ENCODE measurements around the gene LDLRAD3.

LDLRAD3 gene

GRCh38 chr11:36213393-36213840, 269.6 kb downstream of the LDLRAD3 start:
- no peak for DNase-seq (ENCODE audit: low spot score in 2 of 2)
- Mint-ChIP-seq H3K9me3 (no peaks in the 10 kb centered on the region), H3K4me1 (no peaks in the 10 kb centered on the region), H3K27ac (no peak overlapping the region), H3K36me3 (no peaks in the 10 kb centered on the region), H3K4me3 (no peak overlapping the region)
- no peak for ATAC-seq

- Mint-ChIP-seq H3K4me3 (no peak overlapping the region), H3K36me3 (no peaks in the 10 kb centered on the region), H3K4me1 (no peaks in the 10 kb centered on the region), H3K9me3 (no peaks in the 10 kb centered on the region), H3K27ac (no peak overlapping the region)
- no peak for ATAC-seq
- DNase-seq (ENCODE audit: low spot score in 2 of 2): no peak
Observed at GRCh38 chr11:36214480-36214879, 270.6 kb downstream of the LDLRAD3 start.

- H3K4me3 Mint-ChIP-seq: no peak overlapping the region
- ATAC-seq: no peak
- no peak overlapping the region for H3K27ac Mint-ChIP-seq
- H3K9me3 Mint-ChIP-seq: no peaks in the 10 kb centered on the region
- DNase-seq (ENCODE audit: low spot score in 2 of 2): no peak
- no peaks in the 10 kb centered on the region for H3K36me3 Mint-ChIP-seq
- no peaks in the 10 kb centered on the region for H3K4me1 Mint-ChIP-seq
Observed at GRCh38 chr11:36214976-36215692, 271.3 kb downstream of the LDLRAD3 start.

GRCh38 chr11:36215693-36216060, 271.8 kb downstream of the LDLRAD3 start:
- Mint-ChIP-seq H3K27ac (no peak overlapping the region), H3K4me3 (no peak overlapping the region), H3K4me1 (no peaks in the 10 kb centered on the region), H3K36me3 (no peaks in the 10 kb centered on the region), H3K9me3 (peaks cover 3% of the 10 kb centered on the region)
- DNase-seq (ENCODE audit: low spot score in 2 of 2): no peak
- no peak for ATAC-seq

GRCh38 chr11:36216061-36216615, 272.3 kb downstream of the LDLRAD3 start:
- Mint-ChIP-seq H3K4me1 (no peaks in the 10 kb centered on the region), H3K36me3 (no peaks in the 10 kb centered on the region), H3K27ac (no peak overlapping the region), H3K4me3 (no peak overlapping the region), H3K9me3 (peaks cover 5% of the 10 kb centered on the region)
- DNase-seq (ENCODE audit: low spot score in 2 of 2) (no peak), ATAC-seq (no peak)

GRCh38 chr11:36218283-36218921, 274.5 kb downstream of the LDLRAD3 start:
- Mint-ChIP-seq H3K27ac (no peak overlapping the region), H3K4me3 (no peak overlapping the region), H3K36me3 (no peaks in the 10 kb centered on the region), H3K4me1 (no peaks in the 10 kb centered on the region), H3K9me3 (peaks cover 5% of the 10 kb centered on the region)
- ATAC-seq: no peak
- no peak for DNase-seq (ENCODE audit: low spot score in 2 of 2)

GRCh38 chr11:36219996-36220395, 276.1 kb downstream of the LDLRAD3 start:
- no peak overlapping the region for H3K27ac Mint-ChIP-seq
- no peaks in the 10 kb centered on the region for H3K4me1 Mint-ChIP-seq
- ATAC-seq (no peak), DNase-seq (ENCODE audit: low spot score in 2 of 2) (no peak)
- H3K36me3 Mint-ChIP-seq: no peaks in the 10 kb centered on the region
- peaks cover 5% of the 10 kb centered on the region for H3K9me3 Mint-ChIP-seq
- no peak overlapping the region for H3K4me3 Mint-ChIP-seq

GRCh38 chr11:36222831-36223635, 279.2 kb downstream of the LDLRAD3 start:
- H3K27ac Mint-ChIP-seq: no peak overlapping the region
- H3K36me3 Mint-ChIP-seq: no peaks in the 10 kb centered on the region
- ATAC-seq (no peak), DNase-seq (ENCODE audit: low spot score in 2 of 2) (no peak)
- H3K9me3 Mint-ChIP-seq: peaks cover 5% of the 10 kb centered on the region
- H3K4me3 Mint-ChIP-seq: no peak overlapping the region
- no peaks in the 10 kb centered on the region for H3K4me1 Mint-ChIP-seq

GRCh38 chr11:36224209-36224882, 280.5 kb downstream of the LDLRAD3 start:
- H3K4me1 Mint-ChIP-seq: no peaks in the 10 kb centered on the region
- H3K36me3 Mint-ChIP-seq: no peaks in the 10 kb centered on the region
- H3K9me3 Mint-ChIP-seq: peaks cover 5% of the 10 kb centered on the region
- no peak for DNase-seq (ENCODE audit: low spot score in 2 of 2)
- no peak overlapping the region for H3K4me3 Mint-ChIP-seq
- H3K27ac Mint-ChIP-seq: no peak overlapping the region
- ATAC-seq: no peak

- ATAC-seq (no peak), DNase-seq (ENCODE audit: low spot score in 2 of 2) (no peak)
- H3K4me3 Mint-ChIP-seq: no peak overlapping the region
- no peaks in the 10 kb centered on the region for H3K36me3 Mint-ChIP-seq
- no peak overlapping the region for H3K27ac Mint-ChIP-seq
- H3K9me3 Mint-ChIP-seq: no peaks in the 10 kb centered on the region
- H3K4me1 Mint-ChIP-seq: no peaks in the 10 kb centered on the region
Observed at GRCh38 chr11:36227044-36227443, 283.2 kb downstream of the LDLRAD3 start.

GRCh38 chr11:36228689-36229088, 284.8 kb downstream of the LDLRAD3 start:
- Mint-ChIP-seq H3K36me3 (no peaks in the 10 kb centered on the region), H3K4me3 (no peak overlapping the region), H3K27ac (no peak overlapping the region), H3K9me3 (no peaks in the 10 kb centered on the region), H3K4me1 (no peaks in the 10 kb centered on the region)
- no peak for DNase-seq (ENCODE audit: low spot score in 2 of 2)
- no peak for ATAC-seq

GRCh38 chr11:36229091-36229705, 285.3 kb downstream of the LDLRAD3 start:
- ATAC-seq: no peak
- H3K9me3 Mint-ChIP-seq: no peaks in the 10 kb centered on the region
- no peaks in the 10 kb centered on the region for H3K36me3 Mint-ChIP-seq
- no peak overlapping the region for H3K4me3 Mint-ChIP-seq
- DNase-seq (ENCODE audit: low spot score in 2 of 2): no peak
- H3K27ac Mint-ChIP-seq: no peak overlapping the region
- H3K4me1 Mint-ChIP-seq: no peaks in the 10 kb centered on the region

- H3K27ac Mint-ChIP-seq: no peak overlapping the region
- H3K36me3 Mint-ChIP-seq: no peaks in the 10 kb centered on the region
- ATAC-seq (no peak), DNase-seq (ENCODE audit: low spot score in 2 of 2) (no peak)
- no peak overlapping the region for H3K4me3 Mint-ChIP-seq
- H3K9me3 Mint-ChIP-seq: no peaks in the 10 kb centered on the region
- H3K4me1 Mint-ChIP-seq: no peaks in the 10 kb centered on the region
Observed at GRCh38 chr11:36230779-36231699, 287.2 kb downstream of the LDLRAD3 start.

- no peak overlapping the region for H3K4me3 Mint-ChIP-seq
Observed at GRCh38 chr11:36233204-36233603, 289.3 kb downstream of the LDLRAD3 start.

More at GRCh38 chr11:36233204-36233603, 289.3 kb downstream of the LDLRAD3 start:
- no peak overlapping the region for H3K27ac Mint-ChIP-seq
- no peaks in the 10 kb centered on the region for H3K4me1 Mint-ChIP-seq
- no peaks in the 10 kb centered on the region for H3K9me3 Mint-ChIP-seq
- no peaks in the 10 kb centered on the region for H3K36me3 Mint-ChIP-seq
- ATAC-seq (no peak), DNase-seq (ENCODE audit: low spot score in 2 of 2) (no peak)

Data from stimulated activated effector memory CD8-positive, alpha-beta T cell treated with anti-CD3 and anti-CD28 coated beads, Interleukin-12 subunit alpha, Interleukin-12 subunit beta, amount 100 ng/mL, for 72 hours (primary cell).